ENCODE data around the gene KLF15.

Gene KLF15

DNA sequence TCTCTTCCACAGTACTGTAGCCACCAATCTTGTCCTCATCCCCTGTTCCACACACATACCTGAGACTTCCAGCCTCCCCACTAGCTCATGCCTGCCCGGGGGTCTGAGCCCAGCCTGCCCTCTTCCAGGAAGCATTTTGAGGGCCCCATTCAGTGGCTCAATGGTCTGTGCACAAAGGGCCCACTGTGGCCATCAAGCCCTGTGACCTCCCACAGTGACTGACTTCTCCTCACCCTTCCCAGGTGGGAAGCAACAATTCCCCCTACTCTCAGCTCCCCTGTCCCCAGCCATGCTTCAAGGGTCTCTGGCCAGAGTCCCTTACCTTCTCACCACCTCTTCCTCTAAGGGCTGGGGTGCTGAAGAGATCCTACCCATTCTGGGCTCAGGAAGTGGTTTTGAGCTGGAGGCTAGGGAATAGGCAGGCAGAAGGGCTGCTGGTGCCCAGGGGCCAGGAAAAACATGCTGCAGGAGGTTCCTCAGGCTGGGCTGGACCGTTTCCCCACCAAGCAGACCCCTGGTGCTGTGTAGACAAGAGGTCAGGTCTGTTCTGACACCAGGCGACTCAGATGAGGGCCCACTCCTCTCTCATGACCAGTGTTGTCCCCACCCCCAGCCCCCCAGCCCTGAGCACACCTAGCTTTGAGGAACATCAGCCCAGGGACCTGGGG is 3.0 kb upstream of the KLF15 start:
- DNase-seq: no peak

DNA sequence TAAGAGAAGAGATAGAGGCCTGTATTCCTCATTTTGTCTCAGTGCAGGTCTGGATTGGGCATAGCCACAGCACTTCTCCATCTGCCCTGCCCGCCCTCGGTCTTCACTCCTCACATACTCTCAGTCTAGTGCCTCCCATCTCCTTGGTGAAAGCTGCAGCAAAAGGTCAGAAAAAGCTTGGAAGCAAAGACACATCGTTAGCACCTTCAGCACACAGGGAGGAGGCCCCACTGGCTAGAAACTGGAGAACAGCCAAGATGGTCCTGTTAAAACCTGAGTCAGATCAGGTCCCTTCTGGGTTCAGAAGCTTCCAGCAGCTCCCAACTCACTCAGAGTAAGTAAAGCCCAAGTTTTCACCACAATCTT is 1.6 kb upstream of the KLF15 start:
- DNase-seq: no peak

DNA sequence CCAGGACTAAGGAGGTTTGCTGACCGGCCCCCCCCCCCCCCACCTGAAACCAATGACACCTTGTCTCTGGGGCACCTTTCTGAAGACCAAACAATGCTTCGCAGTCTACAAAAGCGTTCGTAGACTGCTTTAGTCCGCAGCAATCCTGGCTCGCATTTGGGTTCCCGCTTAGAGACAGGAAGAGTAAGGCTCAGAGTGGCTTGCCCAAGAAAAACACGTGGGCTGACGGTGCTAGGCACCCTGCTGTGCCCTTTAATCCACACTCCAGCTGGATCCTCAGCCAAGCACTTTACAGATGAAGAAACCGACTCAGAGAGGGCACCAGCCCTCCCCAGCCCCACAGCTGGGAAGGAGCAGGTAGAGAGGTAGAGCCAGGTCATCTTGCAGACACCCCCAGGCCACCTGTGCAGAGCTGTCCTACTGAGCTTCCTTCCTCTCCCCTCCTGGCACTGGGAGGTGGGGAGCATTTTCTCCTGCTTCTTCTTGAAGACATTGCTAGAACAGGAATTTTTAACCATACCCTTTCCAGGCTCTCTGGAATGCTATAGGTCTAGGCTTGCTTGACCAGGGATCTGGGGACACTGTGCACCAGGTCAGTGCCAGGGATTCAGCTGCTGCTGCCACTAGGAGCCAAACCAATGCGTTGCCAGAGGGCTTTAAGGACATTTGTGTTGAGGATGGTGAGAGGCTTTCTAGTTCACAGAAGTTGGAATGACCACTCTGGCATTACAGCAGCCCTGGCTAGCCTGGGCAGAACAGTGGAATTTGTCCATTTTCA is 1.0 kb upstream of the KLF15 start:
- no peak for DNase-seq

DNA sequence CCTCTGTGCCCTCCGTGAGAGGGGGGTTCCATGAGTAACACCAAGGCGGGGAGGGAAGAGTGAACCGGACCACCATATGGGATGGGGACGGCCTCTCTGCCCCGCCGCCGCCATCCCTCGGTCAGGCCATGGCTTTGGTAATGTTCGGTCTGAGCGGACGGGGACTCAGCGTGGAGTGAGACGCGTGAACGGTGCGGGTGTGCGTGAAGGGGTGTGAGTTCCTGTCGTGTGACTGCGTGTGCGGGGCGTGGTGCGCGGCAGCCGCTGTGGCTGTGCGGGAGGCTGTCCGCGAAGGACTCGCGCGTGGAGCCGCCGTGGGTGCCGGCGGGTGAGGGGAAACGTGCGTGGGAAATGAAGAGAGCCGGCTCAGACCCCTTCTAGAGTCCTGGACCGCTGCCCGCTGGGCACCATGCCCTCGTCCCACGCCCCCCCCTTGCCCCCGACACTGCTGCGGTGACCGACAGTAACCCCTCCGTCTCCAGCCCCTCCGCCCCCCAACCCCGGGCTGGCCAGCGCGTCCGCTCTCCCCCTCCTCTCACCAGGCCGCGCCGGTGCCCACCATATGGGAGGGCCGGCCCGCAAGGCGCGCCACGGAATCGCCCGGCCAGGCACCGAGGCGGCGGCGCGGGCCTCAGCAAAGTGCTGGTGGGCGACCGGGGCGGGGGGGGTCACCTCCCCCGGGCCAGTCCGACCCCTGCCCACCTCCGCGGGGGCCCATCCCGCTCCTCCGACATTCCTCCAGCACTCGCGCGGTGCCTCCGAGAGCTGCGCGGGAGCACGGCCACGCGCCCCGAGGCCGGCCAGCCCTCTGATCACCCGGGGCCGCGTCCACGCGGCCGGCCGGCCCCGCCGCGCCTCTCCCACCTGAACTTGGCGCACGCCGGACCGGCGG is 589 bp downstream of the KLF15 start:
- peak in 4 of 6 experiments; percentile 10 to 17 (median 14) for DNase-seq

DNA sequence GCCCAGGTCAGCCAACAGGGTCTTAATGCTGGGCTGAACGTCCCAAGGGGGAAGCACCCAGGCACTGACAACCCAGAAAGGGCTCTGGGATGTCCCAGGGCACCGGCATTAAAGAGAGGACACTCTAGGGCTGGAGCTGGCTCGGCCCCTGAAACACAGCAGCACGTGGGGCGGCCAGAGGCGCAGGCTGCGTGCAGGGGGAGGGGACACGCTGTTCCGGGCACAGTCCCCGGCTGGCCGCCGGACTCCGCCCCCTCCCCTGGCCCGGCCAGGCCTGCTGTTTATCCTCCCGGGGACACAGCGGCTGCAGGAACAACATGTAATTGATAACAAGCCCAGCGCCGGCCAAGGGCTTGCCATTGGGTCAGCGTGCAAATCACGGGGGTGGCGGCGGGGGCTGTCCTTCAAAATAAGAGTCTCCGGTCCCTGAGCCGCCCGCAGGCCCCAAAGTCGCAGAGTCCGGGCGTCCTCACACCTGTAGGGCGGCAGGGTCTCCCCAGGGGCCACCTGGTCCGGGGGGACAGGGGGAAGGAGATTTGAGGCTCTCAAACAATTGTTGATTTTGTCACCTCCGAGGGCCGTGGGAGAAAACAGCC is 1.3 kb downstream of the KLF15 start:
- DNase-seq: no peak

GRCh38 chr3:126355251-126355650 is 2.0 kb downstream of the KLF15 start:
- DNase-seq: no peak

DNA sequence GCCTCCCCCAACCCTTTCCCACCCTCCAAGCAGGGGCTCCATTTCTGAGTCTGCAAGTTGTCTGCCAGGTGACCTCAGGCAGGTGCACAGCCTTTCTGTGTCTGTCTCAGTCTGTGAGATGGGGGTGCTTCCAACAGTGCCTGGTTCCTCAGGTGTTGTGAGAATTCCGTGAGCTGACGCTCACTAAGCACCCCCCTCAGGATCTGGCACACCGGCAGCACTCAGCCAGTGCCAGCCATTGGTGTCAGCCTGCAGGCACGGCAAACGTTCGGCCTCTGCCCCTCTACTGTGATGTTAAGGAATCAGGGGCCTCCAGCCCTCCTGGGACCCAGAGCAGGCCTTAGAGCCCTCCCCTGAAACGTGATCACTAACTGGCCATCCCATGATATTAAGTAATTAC is 2.4 kb downstream of the KLF15 start:
- DNase-seq: no peak

DNA sequence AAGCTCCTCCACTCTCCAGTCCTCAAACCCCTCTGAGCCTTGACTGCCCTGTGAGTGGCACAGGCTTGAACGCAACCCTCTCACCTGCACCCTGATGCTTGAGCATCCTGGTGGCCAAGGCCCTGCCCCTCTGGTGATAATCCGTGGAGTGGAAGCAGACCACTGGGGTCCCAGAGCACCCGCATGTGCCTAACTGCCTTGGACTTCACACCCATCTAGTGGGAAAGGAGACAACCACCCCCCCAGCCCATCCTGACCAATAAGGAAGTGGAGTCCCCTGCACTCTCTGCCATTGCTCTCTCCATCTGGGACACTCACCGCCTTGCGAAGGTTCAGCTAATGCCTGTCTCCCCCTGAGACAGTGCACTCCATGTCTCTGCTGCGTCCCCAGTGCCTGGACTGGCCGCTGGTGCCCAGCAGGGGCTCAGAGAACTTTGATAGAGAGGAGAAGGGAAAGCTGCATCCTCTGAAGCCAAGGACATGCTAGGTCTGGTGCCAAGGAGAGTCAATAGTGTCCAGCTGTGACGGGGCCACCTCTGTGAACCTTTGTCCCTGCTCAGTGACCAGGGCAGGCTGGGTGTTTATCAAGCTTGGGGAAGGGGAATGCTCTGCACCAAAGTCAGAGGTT is 3.4 kb downstream of the KLF15 start:
- no peak for DNase-seq

DNA sequence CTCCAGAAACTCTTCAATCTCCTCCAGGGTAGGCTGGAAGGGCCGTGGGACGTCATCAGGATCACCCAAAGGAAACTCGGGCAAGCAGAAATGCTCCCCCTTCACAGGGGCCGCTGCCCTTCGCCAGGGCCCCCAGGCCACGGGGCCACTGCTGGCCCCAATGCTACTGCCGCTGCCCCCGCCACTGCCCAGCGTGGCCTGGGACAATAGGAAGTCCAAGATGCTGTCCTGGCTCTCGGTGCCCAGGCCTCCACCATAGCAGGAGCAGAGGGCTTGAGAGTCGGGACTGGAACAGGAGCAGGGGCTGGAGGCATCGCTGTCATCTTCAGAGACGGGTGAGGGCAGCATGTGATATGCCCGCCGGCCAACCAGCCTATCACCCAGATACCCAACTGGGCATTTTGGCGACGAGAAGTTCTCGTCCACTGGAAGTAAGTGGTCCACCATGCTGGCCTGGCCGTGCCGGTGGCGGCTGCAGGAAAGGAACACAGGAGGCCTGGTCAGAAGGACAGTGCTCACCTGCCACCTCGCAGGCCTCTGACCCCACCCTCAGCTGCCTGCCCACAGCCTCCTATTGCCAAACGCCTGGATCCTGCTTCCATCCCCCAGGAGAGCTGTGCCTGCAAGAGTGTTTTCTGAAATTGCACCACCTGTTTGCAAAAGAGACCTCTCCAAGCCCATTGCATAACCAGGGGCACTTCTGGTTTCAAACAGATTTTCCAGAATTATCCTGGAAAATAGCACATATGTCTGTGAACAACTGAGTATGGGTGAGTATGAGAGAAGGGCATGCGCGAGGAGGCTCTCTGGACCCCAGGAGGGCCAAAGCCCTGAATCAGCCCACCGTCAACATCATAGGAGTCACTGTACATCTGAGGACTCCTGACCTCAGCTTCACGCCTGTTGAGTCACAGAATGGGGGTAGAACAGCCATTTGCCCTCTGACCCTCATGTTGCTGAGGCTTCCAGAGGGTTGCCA is 4.4 kb downstream of the KLF15 start:
- no peak for DNase-seq

GRCh38 chr3:126351771-126352475 is 5.3 kb downstream of the KLF15 start:
- no peak for DNase-seq

DNA sequence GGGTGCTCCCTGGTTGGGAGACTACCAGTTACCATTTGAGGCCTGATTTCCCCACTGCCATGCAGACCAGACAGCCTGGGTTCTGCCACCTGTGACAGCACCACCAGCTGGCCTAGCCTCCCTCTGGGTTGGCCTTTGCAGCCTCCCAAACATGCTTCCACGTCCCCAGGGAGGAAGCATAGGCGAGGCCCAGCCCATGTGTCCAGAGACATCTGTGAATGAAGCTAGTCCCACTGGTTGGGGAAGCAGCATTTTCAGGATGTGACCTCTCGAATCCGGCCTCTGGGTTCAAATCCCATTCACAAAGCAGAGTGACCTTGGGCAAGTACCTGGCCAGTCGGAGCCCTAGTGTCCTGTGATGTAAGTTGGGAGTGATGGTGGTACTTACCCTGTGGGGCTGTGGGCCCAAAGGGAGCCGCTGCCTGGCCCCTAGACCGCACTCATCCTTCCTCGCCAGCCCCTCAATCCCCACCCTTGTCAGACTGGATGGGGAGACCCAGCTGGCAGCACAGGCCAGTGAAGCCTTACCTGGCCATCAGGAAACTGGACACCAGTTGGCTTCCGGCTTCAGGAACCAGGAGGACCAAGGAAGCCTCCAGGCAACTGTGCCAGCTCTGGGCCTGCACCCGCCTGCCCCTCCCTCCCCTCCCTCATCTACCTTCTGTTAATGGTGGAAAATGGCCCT is 6.0 kb downstream of the KLF15 start:
- no peak for DNase-seq

DNA sequence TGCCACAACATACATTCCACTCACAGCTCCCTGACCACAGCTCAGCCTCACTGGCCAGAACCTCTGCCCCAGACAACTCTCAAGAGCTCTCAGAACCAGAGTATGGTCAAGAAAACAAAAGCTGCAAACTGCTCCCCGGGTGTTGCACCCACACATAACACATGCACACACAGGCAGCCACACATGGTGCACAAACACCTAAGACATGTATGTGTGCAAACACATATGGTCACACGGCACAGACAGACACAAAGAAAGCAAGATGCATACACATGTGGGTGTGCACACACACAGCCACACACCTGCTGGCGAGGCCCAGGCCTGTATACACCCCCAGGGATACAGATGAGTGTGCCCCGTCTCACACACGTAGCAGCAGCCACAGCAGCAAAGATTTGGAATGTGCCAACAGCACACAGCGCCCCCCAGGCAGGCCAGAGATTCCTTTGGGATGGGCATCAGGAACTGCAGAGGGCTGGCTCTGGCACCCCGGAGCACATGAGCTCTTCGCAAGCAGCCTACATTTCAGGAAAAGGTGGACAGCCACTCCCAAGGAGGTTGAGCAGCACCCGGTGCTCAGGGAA is 6.6 kb downstream of the KLF15 start:
- DNase-seq: no peak

GRCh38 chr3:126349611-126350501 is 7.4 kb downstream of the KLF15 start:
- no peak for DNase-seq

DNA sequence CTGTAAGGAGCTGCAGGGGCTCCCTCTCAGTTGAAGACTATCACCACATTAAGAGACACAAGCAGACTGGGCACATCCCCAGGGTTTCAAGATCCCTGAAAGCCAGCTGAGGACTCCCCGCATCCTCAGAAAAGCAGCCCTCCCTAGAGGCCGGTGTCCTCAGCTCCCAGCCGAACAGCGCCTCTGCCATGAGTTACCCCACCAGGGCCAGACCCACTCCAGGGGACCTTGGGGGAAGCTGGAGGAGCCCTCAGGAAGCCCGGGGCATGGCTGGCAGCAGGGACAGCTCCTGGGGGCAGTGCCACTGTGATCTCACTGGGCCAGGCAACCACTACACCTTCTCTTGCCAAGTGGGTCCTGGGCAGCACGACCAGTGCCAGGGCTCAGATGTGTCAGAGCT is 8.1 kb downstream of the KLF15 start:
- DNase-seq: no peak

DNA sequence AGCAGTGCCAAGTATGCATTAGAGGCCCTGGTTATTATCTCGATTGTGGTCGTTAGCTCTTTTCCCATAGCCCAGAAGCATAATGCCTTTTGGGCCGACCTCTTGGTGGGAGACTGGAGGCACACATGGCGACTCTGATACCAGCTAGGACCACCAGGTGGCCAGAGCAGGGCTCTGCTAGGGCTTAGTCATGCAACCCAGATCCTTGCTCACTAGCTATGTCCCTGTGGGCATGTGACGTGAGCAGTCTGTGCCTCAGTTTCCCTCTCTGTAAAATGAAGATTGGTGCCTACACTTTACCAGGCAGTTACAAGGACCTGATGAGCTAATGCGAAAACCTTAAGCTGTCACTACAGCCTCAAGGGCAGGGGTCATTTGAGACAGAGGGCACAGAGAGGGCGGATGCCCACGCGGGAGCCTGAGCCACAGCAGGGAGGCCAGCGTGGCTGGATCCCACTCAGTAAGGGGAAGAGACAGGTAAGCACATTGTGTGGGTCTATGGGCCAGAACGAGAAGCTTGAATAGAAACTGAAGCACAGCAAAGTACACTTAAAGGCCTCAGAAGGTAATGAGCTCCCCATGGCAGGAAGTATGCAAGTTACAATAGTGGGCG is 8.8 kb downstream of the KLF15 start:
- no peak for DNase-seq

DNA sequence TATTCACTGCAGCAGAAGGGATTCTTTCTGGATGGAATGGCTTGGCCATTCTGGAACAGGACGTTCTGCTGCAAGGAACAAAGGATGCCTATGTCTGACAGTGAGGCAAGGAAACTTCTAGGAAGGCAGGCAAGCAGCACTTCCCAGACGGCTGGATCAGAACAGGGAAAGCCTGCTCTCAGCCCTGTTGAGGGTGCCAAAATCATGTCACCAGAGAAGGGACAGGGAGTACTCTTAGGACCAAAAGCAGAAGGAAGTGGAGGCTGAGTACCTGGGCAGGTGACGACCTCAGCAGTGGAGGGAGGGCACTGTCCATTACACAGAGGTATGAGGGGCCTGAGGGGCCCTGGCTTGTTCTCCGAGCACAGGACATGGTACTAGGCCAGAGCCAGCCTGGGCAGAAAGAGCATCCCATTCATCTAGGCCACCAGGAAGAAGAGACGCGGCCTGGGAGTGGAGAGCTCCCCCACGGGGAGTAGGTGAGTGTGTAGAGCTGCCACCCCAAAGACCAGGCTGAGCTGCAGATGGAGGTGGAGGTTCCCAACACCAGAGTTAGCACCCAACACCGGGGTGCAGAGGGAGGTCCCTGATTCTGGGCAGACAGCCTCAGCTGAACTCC is 9.6 kb downstream of the KLF15 start:
- no peak for DNase-seq

- no peak for DNase-seq
Measured at GRCh38 chr3:126346466-126346865, 10.7 kb downstream of the KLF15 start.

Measured in stimulated activated naive CD4-positive, alpha-beta T cell (primary cell).